Endothelial cell of umbilical vein (primary cell): ENCODE results near the gene POLR2E. TPM values are rescaled to one million over a fixed set of nuclear protein-coding genes. Genes with fewer than 3 reads are reported as not detected.

Source experiments
- BruUV-seq: library from RNA; stranded (reverse); fragments of 400-500 nt; replicated peaks from 2 replicates; lab custom pipeline; 2021; lab: Mats Ljungman, UMichigan
- CTCF ChIA-PET: fragments of 300-600, 350-600 bp; sonication (Branson Sonifier 250); formaldehyde crosslinking; loops from one replicate; lab custom pipeline; 2021; ENCODE audit warnings: antibody characterized with exemption, inconsistent platforms; lab: Charles Lee
- POLR2A ChIA-PET: fragments of 300-600, 350-600 bp; sonication (Branson Sonifier 250); formaldehyde crosslinking; loops from one replicate; lab custom pipeline; 2021; ENCODE audit warnings: antibody characterized with exemption, inconsistent platforms; lab: Charles Lee
- DNase-seq: peaks from one replicate; pipeline ENCODE4 v3.0.0-alpha.2; 2011; ENCODE audit warnings: low read depth, low spot score
- FAIRE-seq: peaks from 2 replicates; lab custom pipeline; 2011; peaks lifted over from hg19 to GRCh38; lab: Jason Lieb, UNC
- H2AFZ ChIP-seq: 2 replicates; pipeline ENCODE4 v1.6.0; 2012; ENCODE audit warnings: low read depth, low read length, control low read depth, inconsistent platforms
- H3K27ac ChIP-seq: 2 replicates; pipeline ENCODE4 v1.5.1; 2011; ENCODE audit warnings: low read depth, mild to moderate bottlenecking, control low read depth, low read length, moderate library complexity; ENCODE audit not compliant: insufficient read depth
- H3K27me3 ChIP-seq, 2 experiments: 2 replicates each; pipeline versions ENCODE4 v1.6.0 to v1.6.1; 2011; ENCODE audit warnings: low read length in 2 of 2, mixed read lengths in 1 of 2; ENCODE audit not compliant: control insufficient read depth in 2 of 2, insufficient read depth in 2 of 2
- H3K36me3 ChIP-seq, 2 experiments: 2 replicates in 1 of 2; 3 replicates in 1 of 2; pipeline ENCODE4 v1.5.1; 2011; ENCODE audit warnings: low read length in 2 of 2, mild to moderate bottlenecking in 1 of 2, moderate library complexity in 1 of 2; ENCODE audit not compliant: control insufficient read depth in 2 of 2, insufficient read depth in 2 of 2; ENCODE audit errors: extremely low read depth in 1 of 2
- H3K4me1 ChIP-seq: 3 replicates; pipeline ENCODE4 v1.5.1; 2011; ENCODE audit warnings: mild to moderate bottlenecking, low read length; ENCODE audit not compliant: control insufficient read depth, insufficient read depth; ENCODE audit errors: extremely low read depth
- H3K4me2 ChIP-seq: 2 replicates; pipeline ENCODE4 v1.6.1; 2011; ENCODE audit warnings: low read length, control low read depth, mixed read lengths; ENCODE audit not compliant: insufficient read depth
- H3K4me3 ChIP-seq, 3 experiments: fragments of 200-600 bp in 1 of 3; sonication (generic), shearing (Covaris generic) in 1 of 3; replicated peaks in 1 of 3; 2 replicates each; pipeline ENCODE4 v1.5.1; 2011 to 2016; ENCODE audit warnings: control low read depth in 3 of 3, low read length in 3 of 3, mild to moderate bottlenecking in 2 of 3, inconsistent platforms in 1 of 3, low read depth in 1 of 3, moderate library complexity in 1 of 3; ENCODE audit not compliant: insufficient read depth in 1 of 3
- H3K79me2 ChIP-seq: 2 replicates; pipeline ENCODE4 v1.6.0; 2012; ENCODE audit warnings: low read length, inconsistent platforms; ENCODE audit not compliant: control insufficient read depth, insufficient read depth
- H3K9ac ChIP-seq: replicated peaks from 2 replicates; pipeline ENCODE3; 2011; ENCODE audit warnings: low read length, control low read depth; ENCODE audit not compliant: insufficient read depth; ENCODE audit errors: extremely low read depth
- H3K9me1 ChIP-seq: replicated peaks from 3 replicates; pipeline ENCODE4 v1.6.0; 2011; ENCODE audit warnings: mild to moderate bottlenecking, low read length; ENCODE audit not compliant: control insufficient read depth, insufficient read depth; ENCODE audit errors: extremely low read depth
- H3K9me3 ChIP-seq: replicated peaks from 2 replicates; pipeline ENCODE4 v1.5.1; 2012; ENCODE audit warnings: low read length, inconsistent platforms; ENCODE audit not compliant: control insufficient read depth, insufficient read depth
- H4K20me1 ChIP-seq: replicated peaks from 2 replicates; pipeline ENCODE3; 2011; ENCODE audit warnings: mild to moderate bottlenecking, low read length; ENCODE audit not compliant: control insufficient read depth, insufficient read depth; ENCODE audit errors: extremely low read depth
- EZH2 ChIP-seq: IDR thresholded peaks from 2 replicates; pipeline ENCODE4 v1.6.1; 2012; ENCODE audit warnings: borderline replicate concordance, low read depth, mild to moderate bottlenecking, moderate library complexity, low read length, inconsistent platforms; ENCODE audit not compliant: severe bottlenecking
- FOS ChIP-seq: IDR thresholded peaks from 2 replicates; pipeline ENCODE4 v1.6.1; 2011; ENCODE audit warnings: mild to moderate bottlenecking, low read length, moderate library complexity, borderline replicate concordance; ENCODE audit not compliant: insufficient read depth
- GATA2 ChIP-seq: IDR thresholded peaks from 2 replicates; pipeline ENCODE4 v1.7.0; 2011; ENCODE audit warnings: low read depth, mild to moderate bottlenecking, moderate library complexity, mixed read lengths, low read length; ENCODE audit not compliant: insufficient read length, insufficient read depth
- JUN ChIP-seq: IDR thresholded peaks from 2 replicates; pipeline ENCODE4 v1.6.1; 2011; ENCODE audit warnings: borderline replicate concordance, low read depth; ENCODE audit not compliant: insufficient read length, insufficient read depth
- POLR2A ChIP-seq: IDR thresholded peaks from 2 replicates; pipeline ENCODE4 v1.6.1; 2012; ENCODE audit warnings: low read depth, mild to moderate bottlenecking, control low read depth, low read length
- dilution Hi-C: fragments of 300-500 bp; cut with MboI; formaldehyde crosslinking; loops from one replicate; pipeline ENCODE4 v1.15.0; 2019; ENCODE audit warnings: low sequenced_read_pairs; ENCODE audit not compliant: extremely low pct_ligation_motif_present
- intact Hi-C: fragments of 100-400 bp; cut with micrococcal nuclease; formaldehyde crosslinking; loops from one replicate; pipeline ENCODE4 v1.10.0; 2022
- polyA plus RNA-seq, 4 experiments: library from polyadenylated mRNA; depleted of rRNA in 3 of 4; stranded (reverse) in 3 of 4; unstranded in 1 of 4; fragments of >200 nt; gene quantifications; 2 replicates each; pipeline versions ENCODE4 v1.2.1 to v1.2.3, GENCODE V29; 2011 to 2012; ENCODE audit warnings: missing spikeins in 1 of 4
- total RNA-seq: library from RNA; stranded (reverse); gene quantifications from 2 replicates; pipeline ENCODE4 v1.2.3, GENCODE V29; 2021
- TF ChIP-seq, protein P1 (sequence below): IDR thresholded peaks from 2 replicates; pipeline ENCODE4 v1.6.1; 2011; ENCODE audit not compliant: insufficient read depth, insufficient read length
- TF ChIP-seq, protein P2 (sequence below), 2 donors: IDR thresholded peaks; 1 replicate in 1 of 2; 2 replicates in 1 of 2; pipeline ENCODE4 v1.5.1; 2011; ENCODE audit warnings: low read length in 2 of 2, mild to moderate bottlenecking in 2 of 2, moderate library complexity in 2 of 2, control low read depth in 1 of 2, inconsistent platforms in 1 of 2, low read depth in 1 of 2; ENCODE audit not compliant: insufficient read depth in 1 of 2; ENCODE audit errors: extremely low read depth in 1 of 2

Gene POLR2E
- total and polyA plus RNA-seq, 2 donors (not counting 3 experiments of a cell fraction or from before 2014, with no cell fraction given): 272 to 344 TPM

DNA sequence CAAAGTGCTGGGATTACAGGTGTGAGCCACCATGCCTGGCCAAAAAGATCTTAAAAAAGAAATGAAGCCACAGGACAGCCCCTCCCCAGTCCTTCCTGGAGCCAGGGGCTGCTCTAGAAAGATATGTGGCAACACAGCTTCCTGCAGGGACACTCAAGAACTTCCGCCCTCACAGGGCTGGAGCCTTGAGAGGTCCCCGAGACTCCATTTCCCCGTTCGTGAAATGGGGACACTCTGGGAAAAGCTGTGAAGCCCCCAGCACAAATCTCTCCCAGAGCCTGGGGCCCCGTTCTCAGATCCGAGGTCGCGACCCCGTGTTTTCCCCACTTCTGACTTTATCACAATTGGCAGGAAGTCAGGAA, 6.1 kb upstream of the POLR2E start:
- H3K27ac ChIP-seq: peak overlapping the region; percentile 93
- ChIA-PET CTCF (interaction anchor here (0.8 to 1.9 kb wide), 3 partner anchors 12 to 143 kb away, joined by 4 to 10 read pairs (median 6); no protein-coding TSS in a partner anchor), POLR2A (interaction anchor here (0.6 to 1.2 kb wide), 3 partner anchors 23 to 168 kb away, joined by 3 read pairs; partner anchors contain the start of gene CIRBP)
- peaks cover 2% of the 10 kb centered on the region for H3K9me3 ChIP-seq
- peaks cover 31% of the 10 kb centered on the region for H3K4me1 ChIP-seq
- peak overlapping the region; percentile 58 for H3K4me2 ChIP-seq
- peaks cover 13% of the 10 kb centered on the region for H3K79me2 ChIP-seq
- H3K36me3 ChIP-seq: peaks cover under 1 to 6% of the 10 kb centered on the region in 2 experiments
- no TSS peak for BruUV-seq
- intact Hi-C loops (loop anchor here (1.0 to 10.0 kb wide), 2 partner anchors 104 to 167 kb away; partner anchors contain the start of gene STK11), dilution Hi-C loops (no loop called here)
- H3K9me1 ChIP-seq: no peaks in the 10 kb centered on the region
- no peaks in the 10 kb centered on the region for H3K27me3 ChIP-seq
- H3K4me3 ChIP-seq: peak overlapping the region in 1 of 3 experiments; percentile 24
- H3K9ac ChIP-seq: peak overlapping the region; percentile 47
- no peaks in the 10 kb centered on the region for H4K20me1 ChIP-seq
- DNase-seq (no peak), FAIRE-seq (no peak)
- TF ChIP-seq, protein P1, sequence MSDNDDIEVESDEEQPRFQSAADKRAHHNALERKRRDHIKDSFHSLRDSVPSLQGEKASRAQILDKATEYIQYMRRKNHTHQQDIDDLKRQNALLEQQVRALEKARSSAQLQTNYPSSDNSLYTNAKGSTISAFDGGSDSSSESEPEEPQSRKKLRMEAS: no peak
- TF ChIP-seq, protein P2, sequence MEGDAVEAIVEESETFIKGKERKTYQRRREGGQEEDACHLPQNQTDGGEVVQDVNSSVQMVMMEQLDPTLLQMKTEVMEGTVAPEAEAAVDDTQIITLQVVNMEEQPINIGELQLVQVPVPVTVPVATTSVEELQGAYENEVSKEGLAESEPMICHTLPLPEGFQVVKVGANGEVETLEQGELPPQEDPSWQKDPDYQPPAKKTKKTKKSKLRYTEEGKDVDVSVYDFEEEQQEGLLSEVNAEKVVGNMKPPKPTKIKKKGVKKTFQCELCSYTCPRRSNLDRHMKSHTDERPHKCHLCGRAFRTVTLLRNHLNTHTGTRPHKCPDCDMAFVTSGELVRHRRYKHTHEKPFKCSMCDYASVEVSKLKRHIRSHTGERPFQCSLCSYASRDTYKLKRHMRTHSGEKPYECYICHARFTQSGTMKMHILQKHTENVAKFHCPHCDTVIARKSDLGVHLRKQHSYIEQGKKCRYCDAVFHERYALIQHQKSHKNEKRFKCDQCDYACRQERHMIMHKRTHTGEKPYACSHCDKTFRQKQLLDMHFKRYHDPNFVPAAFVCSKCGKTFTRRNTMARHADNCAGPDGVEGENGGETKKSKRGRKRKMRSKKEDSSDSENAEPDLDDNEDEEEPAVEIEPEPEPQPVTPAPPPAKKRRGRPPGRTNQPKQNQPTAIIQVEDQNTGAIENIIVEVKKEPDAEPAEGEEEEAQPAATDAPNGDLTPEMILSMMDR (IDR thresholded peaks at IDR 0.05; ENCODE audit: extremely low read depth in 1 of 2, insufficient read depth in 1 of 2, low read depth in 1 of 2, low read length in 2 of 2): no peak
- no peak for TF ChIP-seq EZH2
- TF ChIP-seq FOS: no peak
- no peak for TF ChIP-seq GATA2
- TF ChIP-seq JUN: no peak
- no peak for TF ChIP-seq POLR2A
- no peak overlapping the region for H2AFZ ChIP-seq
